ENCODE measurements around the gene WIPI1.

GRCh38 chr17:68458260-68459036 lies 1.2 kb upstream of the WIPI1 start:
- TF ChIP-seq CTCF (IDR thresholded peaks at IDR 0.05): no peak
- TF ChIP-seq POLR2A (IDR thresholded peaks at IDR 0.05): no peak
- TF ChIP-seq POLR2AphosphoS5 (IDR thresholded peaks at IDR 0.05): no peak

Data from prostate gland (tissue), 2 donors.